GM12801 (cell line): ENCODE data around the gene ABHD3.

Experiments
- CTCF ChIP-seq: IDR thresholded peaks from one replicate; pipeline ENCODE4 v1.5.1; 2011; ENCODE audit warnings: control low read depth; ENCODE audit not compliant: insufficient read length; ENCODE audit errors: extremely low read depth

Gene ABHD3

GRCh38 chr18:21656402-21656801, 48.2 kb downstream of the ABHD3 start:
- TF ChIP-seq CTCF = no peak

GRCh38 chr18:21653361-21653760, 51.2 kb downstream of the ABHD3 start:
- no peak for TF ChIP-seq CTCF

DNA sequence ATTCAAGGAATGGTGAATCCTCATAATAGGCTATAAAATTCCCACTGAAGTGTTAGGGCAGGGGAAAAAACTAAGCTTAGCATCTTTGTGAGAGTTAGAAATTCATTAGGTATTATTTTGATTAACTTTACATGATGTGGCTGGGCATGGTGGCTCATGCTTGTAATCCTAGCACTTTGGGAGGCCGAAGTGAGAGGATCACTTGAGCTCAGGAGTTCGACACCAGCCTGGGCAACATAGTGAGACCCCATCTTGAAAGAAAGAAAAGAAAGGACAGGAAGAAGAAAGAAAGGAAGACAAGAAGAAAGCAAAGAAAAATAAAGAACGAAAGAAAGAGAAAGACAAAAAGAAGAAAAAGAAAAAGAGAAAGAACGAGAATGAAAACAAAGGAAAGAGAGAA, 52.5 kb downstream of the ABHD3 start:
- no peak for TF ChIP-seq CTCF

- TF ChIP-seq CTCF = no peak
Measured at GRCh38 chr18:21650311-21650710, 54.3 kb downstream of the ABHD3 start.

GRCh38 chr18:21638822-21639221, 65.8 kb downstream of the ABHD3 start:
- TF ChIP-seq CTCF = no peak

DNA sequence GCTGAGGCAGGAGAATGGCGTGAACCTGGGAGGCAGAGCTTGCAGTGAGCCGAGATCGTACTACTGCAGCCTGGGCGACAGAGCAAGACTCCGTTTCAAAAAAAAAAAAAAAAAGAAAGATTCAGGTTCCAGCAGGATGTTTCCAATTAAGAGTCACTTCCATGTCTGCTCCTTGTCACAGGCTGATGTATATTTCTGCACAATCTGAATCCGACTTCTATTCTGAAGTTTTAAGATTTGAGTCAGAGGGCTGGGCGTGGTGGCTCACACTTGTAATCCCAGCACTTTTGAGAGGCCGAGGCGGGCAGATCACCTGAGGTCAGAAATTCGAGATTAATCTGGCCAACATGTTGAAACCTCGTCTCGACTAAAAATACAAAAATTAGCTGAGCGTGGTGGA, 67.8 kb downstream of the ABHD3 start:
- TF ChIP-seq CTCF = no peak

DNA sequence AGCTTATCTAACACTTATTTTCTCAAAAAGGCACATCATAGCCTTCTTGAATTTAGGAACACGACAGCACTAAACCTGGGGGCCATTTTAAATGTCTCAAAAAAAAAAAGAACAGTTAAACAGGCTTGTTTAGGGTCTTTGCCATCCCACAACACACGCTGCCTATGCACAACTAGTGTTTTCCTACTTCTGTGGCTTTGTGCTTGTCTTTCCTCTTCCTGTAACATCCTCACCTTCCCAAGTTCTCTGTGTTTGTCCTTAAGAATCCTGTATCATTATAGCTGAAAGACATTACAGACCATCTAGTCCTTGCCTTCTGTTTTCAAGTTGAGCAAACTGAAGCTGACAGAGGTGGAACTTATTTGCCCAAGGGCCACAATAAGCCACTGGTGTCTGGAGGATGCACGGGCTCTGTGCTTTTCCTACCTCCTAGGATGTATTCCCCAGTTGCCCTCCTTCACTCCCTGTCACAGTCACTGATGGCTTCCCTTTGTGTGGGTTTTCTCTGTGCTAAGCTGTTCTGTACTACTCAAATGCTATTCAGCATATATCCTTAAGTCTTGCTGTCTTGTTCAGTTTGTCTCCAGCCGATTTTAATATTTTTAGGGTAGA, 69.9 kb downstream of the ABHD3 start:
- TF ChIP-seq CTCF = no peak
